HG03108 (cell line): ENCODE data around the gene YWHAQ.
"Not testable (repeated sequence)": the region's sequence is repeated elsewhere in the genome, so short reads cannot be mapped to it uniquely, and the experiment has no call there.

Experiments
- ATAC-seq: cut with Tn5 transposase; IDR thresholded peaks from one replicate; pipeline ENCODE4 v1.9.1; 2021; ENCODE audit warnings: moderate library complexity; ENCODE audit not compliant: unreplicated experiment

Gene YWHAQ

GRCh38 chr2:9631878-9632700 is 1.3 kb upstream of the YWHAQ start:
- ATAC-seq, result no peak

DNA sequence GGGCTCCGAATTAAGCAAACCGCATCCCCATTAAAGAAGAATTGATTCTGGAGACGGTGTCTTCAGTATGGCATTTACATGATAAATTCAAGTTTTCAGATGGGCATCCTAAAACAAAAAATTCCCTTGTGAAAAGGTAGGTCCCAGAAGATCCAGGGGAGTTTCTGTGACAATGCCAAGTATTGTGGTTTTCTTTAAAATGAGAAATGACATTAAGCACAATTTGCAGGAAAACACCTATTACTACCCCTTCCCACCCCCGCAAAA is 689 bp upstream of the YWHAQ start:
- no peak for ATAC-seq

DNA sequence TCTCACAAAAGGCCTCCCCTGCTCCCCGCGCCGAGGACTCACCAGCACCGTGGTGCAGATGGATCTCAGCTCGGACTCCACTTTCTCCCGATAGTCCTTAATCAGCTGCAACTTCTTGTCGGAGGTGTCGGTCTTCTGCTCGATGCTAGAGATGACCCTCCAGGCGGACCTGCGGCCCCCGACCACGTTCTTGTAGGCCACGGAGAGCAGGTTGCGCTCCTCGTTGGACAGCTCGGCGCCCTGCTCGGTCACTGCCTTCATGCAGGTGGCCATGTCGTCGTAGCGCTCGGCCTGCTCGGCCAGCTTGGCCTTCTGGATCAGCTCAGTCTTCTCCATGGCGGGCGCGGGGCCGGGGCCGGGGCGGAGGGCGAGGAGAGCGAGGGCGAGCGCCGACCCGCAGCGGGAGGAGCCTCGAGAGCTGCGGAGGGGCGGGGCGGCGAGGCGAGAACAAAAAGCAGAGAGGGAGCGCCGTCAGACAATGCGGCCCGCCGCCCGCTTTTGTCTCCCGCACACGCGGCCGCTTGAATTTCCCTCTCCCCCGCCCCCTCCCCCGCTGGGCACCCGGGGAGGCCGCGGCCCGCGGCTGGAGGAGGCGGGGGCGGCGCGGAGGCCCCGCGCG is 571 bp downstream of the YWHAQ start:
- ATAC-seq, result peak; percentile 31

- ATAC-seq, result no peak
These were observed 1.3 kb downstream of the YWHAQ start for GRCh38 chr2:9629222-9630116.

DNA sequence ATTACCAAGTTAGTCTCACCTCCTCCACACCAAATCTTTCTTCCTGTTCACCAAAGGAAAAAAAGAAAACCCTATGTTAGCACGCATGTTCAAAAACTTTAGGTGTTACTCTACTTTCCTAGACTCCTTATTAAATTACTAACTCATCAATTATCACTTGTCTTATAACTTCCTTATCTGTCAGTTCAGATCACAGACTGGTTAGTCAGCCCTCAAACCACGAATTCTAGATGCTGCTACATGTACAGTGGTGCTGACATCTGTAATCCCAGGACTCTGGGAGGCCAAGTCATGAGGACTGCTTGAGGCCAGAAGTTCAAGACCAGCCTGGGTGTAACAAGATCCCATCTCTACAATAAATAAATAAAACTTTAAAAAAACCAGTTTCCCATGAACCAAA is 3.5 kb downstream of the YWHAQ start:
- no peak for ATAC-seq

- no peak for ATAC-seq
These were observed 7.6 kb downstream of the YWHAQ start for GRCh38 chr2:9623151-9623550.

- ATAC-seq, result not testable (repeated sequence)
These were observed 9.1 kb downstream of the YWHAQ start for GRCh38 chr2:9621655-9622054.

- ATAC-seq, result no peak
These were observed 12.4 kb downstream of the YWHAQ start for GRCh38 chr2:9618410-9618809.

GRCh38 chr2:9617749-9618148 is 13.0 kb downstream of the YWHAQ start:
- no peak for ATAC-seq

GRCh38 chr2:9617296-9617695 is 13.5 kb downstream of the YWHAQ start:
- ATAC-seq, result no peak

DNA sequence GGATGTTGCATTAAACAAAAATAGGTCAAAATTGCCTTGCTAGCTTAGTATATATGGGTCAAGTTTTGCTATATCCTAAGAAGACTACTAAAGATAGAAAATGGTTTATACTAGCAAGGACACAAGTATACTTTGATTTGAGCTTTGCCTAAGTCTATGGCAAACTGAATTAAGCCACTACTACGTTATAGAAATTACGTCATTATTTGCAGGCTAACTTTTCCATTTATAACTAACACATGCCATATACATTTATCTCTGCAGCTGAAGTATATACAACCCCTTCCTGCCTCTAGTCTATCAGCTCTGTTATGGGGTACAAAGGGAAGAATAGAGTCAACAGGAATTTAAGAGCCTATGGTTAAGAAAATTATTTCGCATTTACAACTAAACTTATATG is 16.2 kb downstream of the YWHAQ start:
- ATAC-seq, result no peak

- ATAC-seq, result no peak
These were observed 17.5 kb downstream of the YWHAQ start for GRCh38 chr2:9613291-9613690.

GRCh38 chr2:9611549-9611912 is 19.3 kb downstream of the YWHAQ start:
- ATAC-seq, result not testable (repeated sequence)

- no peak for ATAC-seq
These were observed 19.8 kb downstream of the YWHAQ start for GRCh38 chr2:9610781-9611548.

GRCh38 chr2:9608491-9608890 is 22.3 kb downstream of the YWHAQ start:
- not testable (repeated sequence) for ATAC-seq

GRCh38 chr2:9602412-9602811 is 28.4 kb downstream of the YWHAQ start:
- ATAC-seq, result no peak

DNA sequence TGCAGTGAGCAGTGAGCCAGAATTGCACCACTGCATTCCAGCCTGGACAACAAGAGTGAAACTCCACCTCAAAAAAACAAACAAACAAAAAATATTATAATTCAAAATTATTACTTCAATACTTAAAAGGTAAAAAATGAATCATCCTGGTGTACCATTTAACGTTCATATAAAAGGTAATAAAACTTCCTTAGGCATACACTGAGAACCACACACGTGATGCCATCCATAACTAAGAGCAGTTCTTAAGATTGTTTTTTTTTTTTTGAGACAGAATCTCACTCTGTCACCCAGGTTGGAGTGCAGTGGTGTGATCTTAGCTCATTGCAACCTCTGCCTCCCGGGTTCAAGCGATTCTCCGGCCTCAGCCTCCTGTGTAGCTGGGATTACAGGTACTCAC is 29.4 kb downstream of the YWHAQ start:
- ATAC-seq, result no peak

DNA sequence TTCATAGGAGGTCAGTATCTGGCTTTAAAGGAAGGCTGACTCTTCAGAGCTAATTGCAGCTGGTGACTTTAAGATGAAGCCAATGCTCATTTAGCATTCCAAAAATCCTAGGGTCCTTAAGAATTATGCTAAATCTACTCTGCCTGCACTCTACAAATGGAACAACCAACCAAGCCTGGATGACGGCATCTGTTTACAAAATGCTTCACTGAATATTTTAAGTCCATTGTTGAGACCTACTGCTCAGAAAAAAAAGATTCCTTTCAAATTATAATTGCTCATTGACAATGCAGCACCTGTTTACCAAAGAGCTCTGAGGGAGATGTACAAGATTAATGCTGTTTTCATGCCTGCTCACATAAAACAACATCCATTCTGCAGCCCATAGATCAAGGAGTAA is 31.4 kb downstream of the YWHAQ start:
- no peak for ATAC-seq

DNA sequence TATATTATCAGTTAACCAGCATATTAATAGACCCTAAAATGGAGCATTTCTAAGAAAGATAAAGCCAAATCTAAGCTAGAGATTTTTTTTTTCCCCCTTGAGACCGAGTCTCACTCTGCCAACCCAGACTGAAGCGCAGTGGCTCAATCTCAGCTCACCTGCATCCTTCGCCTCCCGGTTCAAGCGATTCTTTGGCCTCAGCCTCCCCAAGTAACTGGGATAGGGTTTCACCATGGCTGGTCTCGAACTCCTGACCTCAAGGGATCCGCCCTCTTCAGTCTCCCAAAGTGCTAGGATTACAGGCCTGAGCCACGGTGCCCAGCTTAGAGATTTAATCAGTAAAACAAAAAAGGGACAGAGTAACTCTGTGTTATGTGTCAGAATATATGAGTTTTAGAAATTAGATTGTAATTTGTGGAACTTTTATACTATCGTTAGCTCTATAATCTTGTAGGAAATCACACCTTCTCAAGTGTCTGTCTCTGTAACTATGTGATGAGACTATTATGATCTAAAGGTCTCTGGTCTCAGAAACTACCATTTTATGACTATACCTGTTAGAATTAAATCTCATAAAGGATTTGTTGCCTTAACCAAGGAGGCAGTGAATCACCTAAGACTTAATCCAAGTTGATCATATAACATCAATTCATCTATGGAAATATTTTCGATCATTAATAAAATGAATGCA is 34.0 kb downstream of the YWHAQ start:
- ATAC-seq, result no peak

- ATAC-seq, result no peak
These were observed 35.1 kb downstream of the YWHAQ start for GRCh38 chr2:9595746-9596145.

GRCh38 chr2:9595256-9595655 is 35.5 kb downstream of the YWHAQ start:
- not testable (repeated sequence) for ATAC-seq
